ENCODE measurements around the gene ROCK2. TPM values are rescaled to one million over a fixed set of nuclear protein-coding genes. Genes with fewer than 3 reads are reported as not detected.

Gene ROCK2
- total RNA-seq, 4 donors from 2014 or later = 21.8 to 54.0 (median 26.6) TPM

DNA sequence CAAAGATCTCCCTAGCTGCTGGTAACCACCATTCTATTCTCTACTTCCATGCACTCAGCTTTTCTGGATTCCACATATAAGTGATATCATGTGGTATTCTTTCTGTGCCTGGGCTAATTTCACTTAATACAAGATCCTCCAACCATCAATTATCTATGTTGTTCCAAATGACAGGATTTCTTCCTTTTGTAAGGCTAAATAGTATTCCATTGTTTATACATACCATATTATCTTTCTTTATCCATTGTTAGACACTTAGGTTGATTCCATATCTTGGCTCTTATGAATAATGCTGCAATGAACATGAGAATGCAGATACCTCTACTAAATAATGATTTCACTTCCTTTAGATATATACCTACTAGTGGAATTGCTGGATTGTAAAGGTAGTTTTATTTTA, 66.2 kb downstream of the ROCK2 start:
- Histone ChIP-seq H3K9me3 (no peaks in the 10 kb centered on the region), H3K4me1 (no peaks in the 10 kb centered on the region), H3K27me3 (no peaks in the 10 kb centered on the region), H3K27ac (no peak overlapping the region), H3K36me3 (peaks cover 8% of the 10 kb centered on the region), H3K4me3 (no peak overlapping the region)
- no peak for TF ChIP-seq POLR2A (IDR thresholded peaks at IDR 0.05)
- TF ChIP-seq, protein P1, sequence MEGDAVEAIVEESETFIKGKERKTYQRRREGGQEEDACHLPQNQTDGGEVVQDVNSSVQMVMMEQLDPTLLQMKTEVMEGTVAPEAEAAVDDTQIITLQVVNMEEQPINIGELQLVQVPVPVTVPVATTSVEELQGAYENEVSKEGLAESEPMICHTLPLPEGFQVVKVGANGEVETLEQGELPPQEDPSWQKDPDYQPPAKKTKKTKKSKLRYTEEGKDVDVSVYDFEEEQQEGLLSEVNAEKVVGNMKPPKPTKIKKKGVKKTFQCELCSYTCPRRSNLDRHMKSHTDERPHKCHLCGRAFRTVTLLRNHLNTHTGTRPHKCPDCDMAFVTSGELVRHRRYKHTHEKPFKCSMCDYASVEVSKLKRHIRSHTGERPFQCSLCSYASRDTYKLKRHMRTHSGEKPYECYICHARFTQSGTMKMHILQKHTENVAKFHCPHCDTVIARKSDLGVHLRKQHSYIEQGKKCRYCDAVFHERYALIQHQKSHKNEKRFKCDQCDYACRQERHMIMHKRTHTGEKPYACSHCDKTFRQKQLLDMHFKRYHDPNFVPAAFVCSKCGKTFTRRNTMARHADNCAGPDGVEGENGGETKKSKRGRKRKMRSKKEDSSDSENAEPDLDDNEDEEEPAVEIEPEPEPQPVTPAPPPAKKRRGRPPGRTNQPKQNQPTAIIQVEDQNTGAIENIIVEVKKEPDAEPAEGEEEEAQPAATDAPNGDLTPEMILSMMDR (IDR thresholded peaks at IDR 0.05) = no peak
- no peak for TF ChIP-seq POLR2AphosphoS5 (IDR thresholded peaks at IDR 0.05)
- no peak for DNase-seq (ENCODE audit: low spot score in 2 of 2)

DNA sequence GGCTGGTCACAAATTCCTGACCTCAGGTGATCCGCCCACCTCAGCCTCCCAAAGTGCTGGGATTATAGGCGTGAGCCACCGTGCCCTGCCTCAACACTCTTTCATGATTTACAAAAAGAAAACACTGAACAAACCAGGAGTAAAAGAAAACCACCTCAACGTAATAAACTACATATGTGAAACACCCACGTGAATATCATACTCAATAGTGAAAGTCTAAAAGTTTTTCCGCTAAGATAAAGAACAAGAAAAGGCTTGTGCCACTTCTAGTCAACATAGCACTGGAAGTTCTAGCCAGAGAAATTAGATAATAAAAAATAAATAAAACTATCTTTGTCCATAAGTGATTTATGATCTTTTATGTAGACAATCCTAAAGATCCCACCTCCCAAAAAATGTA, 68.5 kb downstream of the ROCK2 start:
- 86% methylated on average over 6 of the region's 6 CpGs for WGBS
- Histone ChIP-seq H3K9me3 (no peaks in the 10 kb centered on the region), H3K27ac (no peak overlapping the region), H3K4me1 (no peaks in the 10 kb centered on the region), H3K27me3 (no peaks in the 10 kb centered on the region), H3K36me3 (peaks cover 5% of the 10 kb centered on the region), H3K4me3 (no peak overlapping the region)
- TF ChIP-seq POLR2A (IDR thresholded peaks at IDR 0.05) (no peak), POLR2AphosphoS5 (IDR thresholded peaks at IDR 0.05) (no peak), EP300 (IDR thresholded peaks at IDR 0.05) (no peak)
- TF ChIP-seq, protein P1 (IDR thresholded peaks at IDR 0.05) = no peak
- DNase-seq (ENCODE audit: low spot score in 2 of 2) = no peak

DNA sequence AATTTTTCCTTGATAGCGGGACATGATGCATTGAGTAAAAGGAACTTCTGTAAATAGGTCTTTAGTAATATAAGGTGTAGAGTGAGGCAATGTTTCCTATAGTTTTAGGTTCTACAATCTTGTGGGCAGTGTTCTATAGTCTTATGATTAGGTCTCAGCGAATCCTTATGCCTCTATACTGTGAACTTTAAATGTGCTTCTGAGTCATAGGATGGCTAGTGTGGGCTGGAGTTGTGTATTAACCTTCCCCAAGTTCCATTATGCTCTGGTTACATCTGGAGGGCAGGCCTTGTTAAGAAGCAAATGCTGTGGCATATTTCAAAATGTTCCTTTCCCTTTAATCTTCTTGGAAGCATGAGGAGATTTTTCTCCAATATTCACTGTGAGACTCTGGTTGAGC, 73.5 kb downstream of the ROCK2 start:
- WGBS = 92% methylated on average over 2 of the region's 2 CpGs
- no peak for DNase-seq (ENCODE audit: low spot score in 2 of 2)

DNA sequence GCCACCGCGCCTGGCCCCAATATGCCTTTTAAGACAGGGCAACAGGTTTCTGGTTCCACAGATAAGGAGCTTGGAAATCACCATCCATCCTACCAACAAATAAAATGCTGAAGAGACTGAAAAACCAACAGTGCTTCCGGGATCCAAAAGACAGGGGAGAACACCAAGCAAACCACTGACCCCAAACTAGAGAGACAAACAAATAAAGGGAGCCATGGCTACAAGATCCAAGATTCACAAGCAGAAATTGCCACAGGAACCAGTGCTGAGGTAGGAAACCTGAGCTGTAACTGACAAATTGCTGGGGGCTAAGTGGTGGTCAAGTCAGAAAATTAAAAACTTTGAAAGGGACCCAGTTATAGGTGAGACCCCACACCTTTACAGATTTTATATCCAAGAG, 76.5 kb downstream of the ROCK2 start:
- no peak overlapping the region for H3K27ac ChIP-seq
- no peaks in the 10 kb centered on the region for H3K4me1 ChIP-seq
- TF ChIP-seq POLR2A (IDR thresholded peaks at IDR 0.05) = no peak
- no peak for TF ChIP-seq POLR2AphosphoS5 (IDR thresholded peaks at IDR 0.05)
- no peak for TF ChIP-seq EP300 (IDR thresholded peaks at IDR 0.05)
- TF ChIP-seq, protein P1 (IDR thresholded peaks at IDR 0.05) = no peak
- WGBS = 93% methylated on average over 3 of the region's 3 CpGs
- no peak overlapping the region for H3K4me3 ChIP-seq
- H3K36me3 ChIP-seq = no peaks in the 10 kb centered on the region
- no peak for DNase-seq (ENCODE audit: low spot score in 2 of 2)
- no peaks in the 10 kb centered on the region for H3K9me3 ChIP-seq
- H3K27me3 ChIP-seq = no peaks in the 10 kb centered on the region

More for the DNA sequence above, 73.5 kb downstream of the ROCK2 start:
- Histone ChIP-seq H3K36me3 (peaks cover 5% of the 10 kb centered on the region), H3K4me3 (no peak overlapping the region), H3K27me3 (no peaks in the 10 kb centered on the region), H3K4me1 (no peaks in the 10 kb centered on the region), H3K9me3 (no peaks in the 10 kb centered on the region), H3K27ac (no peak overlapping the region)
- no peak for TF ChIP-seq POLR2A (IDR thresholded peaks at IDR 0.05)
- TF ChIP-seq POLR2AphosphoS5 (IDR thresholded peaks at IDR 0.05) = no peak
- TF ChIP-seq EP300 (IDR thresholded peaks at IDR 0.05) = no peak
- TF ChIP-seq, protein P1 (IDR thresholded peaks at IDR 0.05) = no peak

DNA sequence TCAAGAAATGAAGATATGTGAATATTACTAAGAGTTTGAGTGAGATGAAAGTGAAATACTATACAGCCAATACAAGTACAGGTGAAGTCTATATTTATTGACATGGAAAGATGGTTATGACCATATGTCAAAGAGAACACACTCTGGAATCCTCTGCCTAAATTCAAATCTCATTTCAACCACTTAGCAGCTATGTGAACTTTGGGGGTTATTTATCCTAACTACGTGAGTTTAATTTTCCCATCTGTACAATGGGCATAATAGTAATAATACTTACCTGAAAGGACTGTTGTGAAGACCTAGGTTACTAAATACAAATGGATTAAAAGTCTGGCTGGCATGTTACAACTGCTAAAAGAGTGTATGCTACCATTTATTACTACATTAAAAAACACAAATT, 79.6 kb downstream of the ROCK2 start:
- no peak overlapping the region for H3K27ac ChIP-seq
- no peaks in the 10 kb centered on the region for H3K9me3 ChIP-seq
- DNase-seq (ENCODE audit: low spot score in 2 of 2) = no peak
- no peaks in the 10 kb centered on the region for H3K36me3 ChIP-seq
- no peaks in the 10 kb centered on the region for H3K4me1 ChIP-seq
- H3K4me3 ChIP-seq = no peak overlapping the region
- no peak for TF ChIP-seq POLR2AphosphoS5 (IDR thresholded peaks at IDR 0.05)
- TF ChIP-seq, protein P1 (IDR thresholded peaks at IDR 0.05) = no peak
- TF ChIP-seq POLR2A (IDR thresholded peaks at IDR 0.05) = no peak
- no peak for TF ChIP-seq EP300 (IDR thresholded peaks at IDR 0.05)
- no peaks in the 10 kb centered on the region for H3K27me3 ChIP-seq
- 100% methylated on average over 1 of the region's 1 CpG for WGBS
